GM19438 (cell line): ENCODE results near the gene HSPB3.
A peak's percentile ranks its signal among the peaks of the same experiment; 100 is the strongest.
"Not testable (repeated sequence)": the region's sequence is repeated elsewhere in the genome, so short reads cannot be mapped to it uniquely, and the experiment has no call there.

Experiments used
- ATAC-seq: cut with Tn5 transposase; IDR thresholded peaks from one replicate; pipeline ENCODE4 v1.9.1; 2021; ENCODE audit warnings: low read depth; ENCODE audit not compliant: unreplicated experiment

HSPB3 gene

GRCh38 chr5:54454602-54455001 is 897 bp upstream of the HSPB3 start:
- ATAC-seq = no peak

GRCh38 chr5:54457094-54457862 is 1.8 kb downstream of the HSPB3 start:
- ATAC-seq = no peak

GRCh38 chr5:54458221-54458620 is 2.7 kb downstream of the HSPB3 start:
- no peak for ATAC-seq

- ATAC-seq = no peak
Observed at GRCh38 chr5:54460181-54460919, 4.9 kb downstream of the HSPB3 start.

GRCh38 chr5:54462281-54462680 is 6.8 kb downstream of the HSPB3 start:
- no peak for ATAC-seq

GRCh38 chr5:54463713-54464112 is 8.2 kb downstream of the HSPB3 start:
- ATAC-seq = no peak

GRCh38 chr5:54469622-54470021 is 14.1 kb downstream of the HSPB3 start:
- ATAC-seq = peak; percentile 71

GRCh38 chr5:54470128-54470527 is 14.6 kb downstream of the HSPB3 start:
- ATAC-seq = no peak

- ATAC-seq = no peak
Observed at GRCh38 chr5:54470677-54471076, 15.2 kb downstream of the HSPB3 start.

- no peak for ATAC-seq
Observed at GRCh38 chr5:54471398-54471797, 15.9 kb downstream of the HSPB3 start.

- ATAC-seq = no peak
Observed at GRCh38 chr5:54476682-54477081, 21.2 kb downstream of the HSPB3 start.

GRCh38 chr5:54477941-54478478 is 22.5 kb downstream of the HSPB3 start:
- ATAC-seq = no peak

GRCh38 chr5:54480296-54480695 is 24.8 kb downstream of the HSPB3 start:
- ATAC-seq = no peak

GRCh38 chr5:54484219-54484894 is 28.9 kb downstream of the HSPB3 start:
- ATAC-seq = no peak

- ATAC-seq = not testable (repeated sequence)
Observed at GRCh38 chr5:54485659-54486058, 30.2 kb downstream of the HSPB3 start.

GRCh38 chr5:54489648-54489979 is 34.1 kb downstream of the HSPB3 start:
- not testable (repeated sequence) for ATAC-seq

- ATAC-seq = no peak
Observed at GRCh38 chr5:54491326-54491725, 35.8 kb downstream of the HSPB3 start.

GRCh38 chr5:54492178-54492577 is 36.7 kb downstream of the HSPB3 start:
- no peak for ATAC-seq

GRCh38 chr5:54495027-54495426 is 39.5 kb downstream of the HSPB3 start:
- no peak for ATAC-seq
